ENCODE data around the gene MOSMO.
"Not testable (repeated sequence)": the region's sequence is repeated elsewhere in the genome, so short reads cannot be mapped to it uniquely, and the experiment has no call there.

MOSMO gene

GRCh38 chr16:22091721-22092120, 83.8 kb downstream of the MOSMO start:
- DNase-seq (ENCODE audit: low read depth in 3 of 3, low spot score in 1 of 3) = no peak

GRCh38 chr16:22092143-22092933, 84.4 kb downstream of the MOSMO start, which contains the start of gene VWA3A:
Gene VWA3A, plus strand, starts transcription at chr16:22092541. Its CDS starts 97 bp downstream, at chr16:22092638.
- DNase-seq (ENCODE audit: low read depth in 3 of 3, low spot score in 1 of 3) = no peak

DNA sequence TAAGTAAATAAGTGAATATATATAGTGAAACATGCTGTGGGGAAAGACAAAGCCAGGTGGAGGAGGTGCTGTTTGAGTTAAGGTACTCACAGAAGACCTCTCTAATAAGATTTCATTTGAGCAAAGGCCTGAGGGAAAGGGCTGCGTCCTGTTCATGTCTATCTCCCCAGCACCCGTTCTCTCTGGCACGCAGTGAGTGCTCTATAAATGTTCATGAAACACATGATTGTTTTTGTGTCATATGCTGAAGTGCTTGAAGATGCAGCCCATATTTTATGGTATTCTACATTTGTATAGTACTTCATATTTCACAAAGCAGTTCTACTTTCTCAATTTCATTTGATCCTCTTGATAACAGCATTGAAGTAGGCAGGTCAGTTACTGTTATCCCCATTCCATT, 85.4 kb downstream of the MOSMO start:
- no peak for DNase-seq (ENCODE audit: low read depth in 3 of 3, low spot score in 1 of 3)

GRCh38 chr16:22093996-22094395, 86.1 kb downstream of the MOSMO start:
- DNase-seq (ENCODE audit: low read depth in 3 of 3, low spot score in 1 of 3) = no peak

GRCh38 chr16:22098405-22099255, 90.7 kb downstream of the MOSMO start:
- no peak for DNase-seq (ENCODE audit: low read depth in 3 of 3, low spot score in 1 of 3)

DNA sequence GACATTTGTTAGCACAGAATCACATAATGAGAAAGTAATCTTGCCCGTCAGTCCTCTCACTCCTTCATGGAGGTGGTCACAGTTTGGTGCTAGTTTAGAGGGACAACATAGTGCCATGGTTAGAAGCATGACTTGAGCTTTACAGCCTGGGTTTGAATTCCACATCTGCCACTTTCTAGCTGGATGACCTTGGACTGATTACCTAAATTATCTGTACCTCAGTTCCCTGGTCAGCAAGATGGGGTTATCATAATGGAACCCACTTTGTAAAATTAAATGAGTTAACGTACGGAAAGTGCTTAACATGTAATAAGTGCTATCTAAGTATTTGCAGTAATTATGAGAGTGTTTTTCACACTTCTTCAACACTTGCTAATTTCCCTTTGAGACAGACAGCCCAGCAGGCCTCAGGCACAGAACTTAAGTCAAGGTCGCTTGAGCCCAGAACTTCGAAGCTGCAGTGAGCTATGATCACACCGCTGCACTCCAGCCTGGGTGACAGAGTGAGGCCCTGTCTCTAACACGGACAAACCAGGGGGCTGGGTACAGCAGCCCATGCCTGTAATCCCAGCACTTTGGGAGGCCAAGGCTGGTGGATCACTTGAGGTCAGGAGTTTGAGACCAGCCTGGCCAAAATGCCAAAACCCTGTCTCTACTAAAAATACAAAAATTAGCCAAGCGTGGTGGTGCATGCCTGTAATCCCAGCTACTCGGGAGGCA, 91.5 kb downstream of the MOSMO start:
- DNase-seq (ENCODE audit: low read depth in 3 of 3, low spot score in 1 of 3) = no peak

GRCh38 chr16:22103441-22103840, 95.5 kb downstream of the MOSMO start:
- no peak for DNase-seq (ENCODE audit: low read depth in 3 of 3, low spot score in 1 of 3)

DNA sequence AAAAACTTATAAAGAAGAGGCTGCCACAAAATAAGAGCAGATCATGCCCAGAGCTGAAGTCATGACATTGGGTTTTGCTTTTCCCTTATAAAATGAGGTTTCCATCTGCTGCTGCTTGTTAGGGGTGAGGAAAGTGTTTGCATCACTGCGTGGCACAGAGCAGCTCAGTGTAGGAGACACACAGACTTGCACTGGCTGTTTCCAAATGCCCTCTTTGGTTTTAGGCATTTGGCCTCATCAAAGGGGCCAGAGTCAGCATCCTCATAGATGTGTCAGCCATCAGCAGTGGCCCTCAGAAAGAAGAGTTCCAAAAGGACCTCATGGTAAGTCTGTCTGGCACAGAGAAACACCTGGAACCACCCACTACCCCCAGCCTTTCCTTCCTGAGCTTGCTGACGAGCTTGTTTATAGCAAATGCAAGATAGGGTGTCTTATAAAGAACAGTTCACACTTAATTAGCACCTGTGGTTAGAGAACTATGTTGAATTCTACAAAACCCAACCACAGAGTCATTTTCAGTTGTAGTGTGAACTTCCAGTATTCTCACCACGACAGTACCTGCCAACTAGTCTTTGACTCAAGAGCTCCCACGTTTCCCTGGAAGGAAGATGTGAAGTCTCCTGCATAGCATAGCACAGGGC, 101.5 kb downstream of the MOSMO start:
- DNase-seq (ENCODE audit: low read depth in 3 of 3, low spot score in 1 of 3) = no peak

- DNase-seq (ENCODE audit: low read depth in 3 of 3, low spot score in 1 of 3) = not testable (repeated sequence)
Observed at GRCh38 chr16:22111629-22112028, 103.7 kb downstream of the MOSMO start.

DNA sequence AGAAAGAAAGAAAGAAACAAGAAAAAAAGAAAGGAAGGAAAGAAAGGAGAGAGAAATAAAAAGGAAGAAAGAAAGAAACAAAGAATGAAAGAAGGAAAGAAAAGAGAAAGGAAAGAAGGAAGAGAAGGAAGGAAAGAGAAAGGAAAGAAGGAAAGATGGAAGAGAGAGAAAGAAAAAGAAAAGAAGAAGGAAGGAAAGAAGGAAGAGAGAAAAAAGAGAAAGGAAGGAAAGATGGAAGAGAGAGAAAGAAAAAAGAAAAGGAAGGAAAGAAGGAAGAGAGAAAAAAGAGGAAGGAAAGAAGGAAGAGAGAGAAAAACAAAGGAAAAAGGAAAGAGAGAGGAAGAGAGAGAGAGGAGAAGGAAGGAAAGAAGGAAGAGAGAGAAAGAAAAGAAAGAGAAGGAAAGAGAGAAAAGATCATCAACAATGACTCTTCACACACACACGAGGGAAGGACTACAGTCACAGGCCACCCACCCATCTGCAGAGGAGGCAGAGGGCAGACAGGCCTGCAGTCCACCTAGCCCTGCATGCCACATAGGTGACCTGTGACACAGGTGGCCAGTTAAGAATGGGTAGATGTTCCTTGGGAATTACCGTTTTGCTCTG, 108.3 kb downstream of the MOSMO start:
- no peak for DNase-seq (ENCODE audit: low read depth in 3 of 3, low spot score in 1 of 3)

DNA sequence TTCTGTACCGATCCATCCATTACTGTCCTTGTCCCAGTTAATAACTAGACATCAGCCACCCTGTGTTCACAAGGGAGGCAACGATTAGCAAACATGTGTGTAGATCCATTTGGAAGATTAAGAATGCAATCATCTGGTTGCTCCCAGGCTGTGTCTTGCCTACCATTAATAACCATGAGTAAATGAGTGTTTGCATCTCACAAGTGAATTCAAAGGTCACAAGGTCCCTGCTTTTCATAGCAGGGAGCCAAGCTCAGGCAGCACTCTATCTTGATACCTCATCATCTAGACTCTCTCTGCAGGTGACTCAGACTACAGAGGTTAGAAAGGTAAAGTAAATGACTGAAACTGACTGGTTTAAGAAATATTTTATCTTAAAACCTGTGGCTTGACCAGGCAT, 109.7 kb downstream of the MOSMO start:
- DNase-seq (ENCODE audit: low read depth in 3 of 3, low spot score in 1 of 3) = no peak

DNA sequence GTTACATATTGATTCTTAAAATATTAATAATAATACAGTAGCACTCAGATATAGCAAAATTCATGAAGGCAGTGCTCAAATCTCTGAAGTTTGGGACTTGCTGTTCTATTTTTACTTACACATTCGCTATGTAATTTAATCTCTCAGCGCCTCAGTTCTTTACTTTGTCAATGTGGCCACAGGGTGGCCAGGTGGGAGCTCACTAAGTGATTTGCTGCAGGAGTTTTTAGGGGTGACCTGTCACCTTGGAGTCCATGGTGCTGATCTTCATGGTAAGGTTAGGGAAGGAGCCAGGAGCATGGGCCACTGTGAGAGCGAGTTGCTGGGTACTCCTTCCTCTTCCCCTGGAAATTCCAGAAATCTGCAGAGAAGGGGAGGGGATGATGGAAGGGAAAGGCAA, 112.5 kb downstream of the MOSMO start:
- no peak for DNase-seq (ENCODE audit: low read depth in 3 of 3, low spot score in 1 of 3)

DNA sequence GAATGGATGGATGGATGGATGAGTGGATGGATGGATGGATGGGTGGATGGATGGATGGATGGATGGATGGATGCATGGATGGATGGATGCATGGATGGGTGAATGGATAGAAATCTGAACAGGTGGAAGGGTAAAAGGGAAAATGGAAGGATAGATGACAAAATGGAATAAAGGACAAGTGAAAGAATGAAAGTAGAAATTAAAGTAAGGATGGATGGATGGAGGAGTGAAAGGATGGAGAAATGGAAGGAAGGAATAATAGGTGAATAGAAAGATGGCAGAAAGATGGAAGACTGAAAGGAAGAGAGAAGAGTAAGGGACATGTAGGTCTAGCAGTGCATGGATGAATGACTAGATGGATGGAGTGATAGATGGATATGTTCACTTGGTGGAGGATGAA, 114.3 kb downstream of the MOSMO start:
- no peak for DNase-seq (ENCODE audit: low read depth in 3 of 3, low spot score in 1 of 3)

DNA sequence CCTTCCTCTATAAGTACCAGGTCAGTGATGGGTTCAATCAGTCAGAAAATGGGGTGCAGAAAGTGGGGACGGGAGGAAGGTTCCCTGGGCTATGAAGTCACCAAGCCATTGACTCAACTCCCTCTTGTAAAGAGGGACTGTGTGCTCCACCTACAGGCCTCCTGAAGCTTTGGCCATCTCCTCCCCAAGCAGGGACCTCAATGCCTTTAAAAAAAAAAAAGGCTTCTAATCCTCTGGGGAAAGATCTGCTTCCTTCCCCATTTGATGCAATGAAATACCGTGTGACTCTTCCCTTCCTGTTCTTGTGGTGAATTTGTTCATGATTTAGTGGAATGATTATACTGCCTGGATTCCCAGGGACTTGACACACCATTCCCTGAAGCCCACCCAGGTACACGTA, 115.2 kb downstream of the MOSMO start:
- no peak for DNase-seq (ENCODE audit: low read depth in 3 of 3, low spot score in 1 of 3)

DNA sequence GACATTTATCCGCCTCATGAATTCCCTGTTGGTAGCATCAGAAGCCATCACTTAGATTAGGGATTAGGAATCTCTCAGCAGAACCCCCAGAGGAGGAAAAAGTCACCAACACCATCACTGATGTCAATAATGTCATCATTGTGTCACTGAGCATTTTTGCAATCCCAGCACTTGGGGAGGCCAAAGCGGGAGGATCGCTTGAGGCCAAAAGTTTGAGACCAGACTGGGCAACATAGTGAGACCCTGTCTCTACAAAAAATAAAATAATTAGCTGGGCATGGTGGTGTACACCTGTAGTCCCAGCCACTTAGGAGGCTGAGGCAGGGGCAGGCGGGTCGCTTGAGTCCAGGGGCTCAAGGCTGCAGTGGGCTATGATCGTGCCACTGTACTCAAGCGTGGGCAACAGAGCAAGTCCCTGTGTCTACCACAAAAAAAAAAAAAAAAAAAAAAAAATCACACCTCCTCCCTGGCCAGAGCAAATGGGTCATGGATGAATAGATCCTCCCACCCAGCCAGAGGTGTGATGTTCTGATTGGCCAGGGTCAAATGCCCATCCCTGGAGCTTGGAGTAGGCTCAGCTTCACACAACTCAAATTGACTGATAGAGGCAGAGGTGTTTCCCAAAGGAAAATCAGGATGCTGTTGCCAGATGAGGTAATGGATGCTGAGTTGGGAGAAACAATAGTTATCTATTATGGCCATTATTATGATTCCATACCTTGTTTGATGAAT, 116.0 kb downstream of the MOSMO start:
- no peak for DNase-seq (ENCODE audit: low read depth in 3 of 3, low spot score in 1 of 3)

- no peak for DNase-seq (ENCODE audit: low read depth in 3 of 3, low spot score in 1 of 3)
Observed at GRCh38 chr16:22124583-22125284, 116.8 kb downstream of the MOSMO start.

- DNase-seq (ENCODE audit: low read depth in 3 of 3, low spot score in 1 of 3) = no peak
Observed at GRCh38 chr16:22126037-22126558, 118.2 kb downstream of the MOSMO start.

DNA sequence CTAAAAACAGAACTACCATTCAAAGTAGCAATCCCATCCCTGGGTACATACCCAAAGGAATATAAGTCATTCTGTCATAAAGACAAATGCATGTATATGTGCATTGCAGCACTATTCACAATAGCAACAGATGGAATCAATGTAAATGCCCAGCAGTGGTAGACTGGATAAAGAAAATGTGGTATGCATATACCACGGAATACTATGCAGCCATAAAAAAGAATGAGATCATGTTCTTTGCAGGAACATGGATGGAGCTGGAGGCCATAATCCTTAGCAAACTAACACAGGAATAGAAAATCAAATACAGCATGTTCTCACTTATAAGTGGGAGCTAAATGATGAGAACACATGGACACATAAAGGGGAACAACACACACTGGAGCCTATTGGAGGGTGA, 120.6 kb downstream of the MOSMO start:
- not testable (repeated sequence) for DNase-seq (ENCODE audit: low read depth in 3 of 3, low spot score in 1 of 3)

- no peak for DNase-seq (ENCODE audit: low read depth in 3 of 3, low spot score in 1 of 3)
Observed at GRCh38 chr16:22130528-22130927, 122.6 kb downstream of the MOSMO start.

Data from stimulated activated CD4-positive, alpha-beta T cell treated with anti-CD3 and anti-CD28 coated beads, TNF-alpha, amount 100 ng/mL, for 1 hour (primary cell).